GM20431 (cell line): ENCODE data around the gene FAM227A.
"Not testable (repeated sequence)": the region's sequence is repeated elsewhere in the genome, so short reads cannot be mapped to it uniquely, and the experiment has no call there.

Experiments
- in situ Hi-C: fragments of 300-500 bp; cut with MseI, MboI; formaldehyde crosslinking; loops from one replicate; pipeline ENCODE4 v1.15.0; 2020; ENCODE audit warnings: low sequenced_read_pairs; ENCODE audit not compliant: unreplicated experiment

The FAM227A gene

DNA sequence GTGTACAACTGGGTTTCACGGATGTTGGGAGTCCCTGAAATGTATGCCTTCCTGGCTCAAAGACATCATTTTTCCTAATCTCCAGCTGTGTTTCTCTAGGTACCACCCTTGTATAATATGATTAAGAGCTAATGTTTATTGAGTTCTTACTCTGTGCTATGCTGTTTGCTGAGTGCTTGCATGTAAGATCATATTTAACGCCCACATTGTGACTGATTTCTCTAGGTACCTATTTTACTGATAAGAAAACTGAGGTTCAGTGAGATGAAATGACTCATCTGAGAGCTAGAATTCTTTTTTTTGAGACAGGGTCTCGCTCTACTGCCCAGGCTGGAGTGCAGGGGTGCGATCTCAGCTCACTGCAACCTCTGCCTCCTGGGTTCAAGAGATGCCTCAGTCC is 42.6 kb downstream of the FAM227A start:
- in situ Hi-C loops, result no loop called here

DNA sequence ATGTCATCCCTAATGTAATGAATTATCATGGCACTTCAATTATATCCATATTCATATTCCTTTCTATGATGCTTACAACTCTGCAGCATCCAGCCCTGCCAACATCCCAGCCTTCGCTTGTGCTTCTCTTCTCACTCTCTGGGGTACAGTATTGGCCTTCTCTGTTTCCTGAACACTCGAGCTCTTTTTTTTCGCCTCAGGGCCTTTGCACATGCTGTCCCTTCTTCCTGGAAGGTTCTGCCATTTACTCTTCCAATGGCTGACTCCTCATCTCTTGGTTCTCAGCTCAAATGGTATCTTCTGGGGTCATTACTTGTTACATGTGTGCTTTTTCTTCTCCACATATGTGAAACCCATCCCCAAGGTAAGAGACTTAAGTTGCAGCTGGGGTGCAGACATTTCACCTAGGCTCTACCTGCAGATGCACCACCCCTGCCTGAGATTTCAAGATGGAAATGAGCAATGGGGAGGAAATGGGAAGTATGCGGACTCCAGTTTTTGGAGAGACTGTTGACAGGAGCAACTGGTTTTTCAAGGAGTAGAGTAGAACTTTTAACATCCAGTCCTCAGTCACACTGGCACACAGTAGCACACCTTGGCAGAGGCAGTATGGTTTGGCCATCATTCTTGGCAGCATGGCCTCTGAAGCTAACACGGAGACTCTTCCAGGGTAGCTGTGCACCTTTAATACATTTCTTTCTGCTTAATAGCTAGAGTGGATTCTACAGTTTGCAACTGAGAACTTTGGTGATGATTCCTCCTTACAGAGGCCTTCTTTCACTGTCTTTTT is 43.8 kb downstream of the FAM227A start:
- in situ Hi-C loops, result no loop called here

DNA sequence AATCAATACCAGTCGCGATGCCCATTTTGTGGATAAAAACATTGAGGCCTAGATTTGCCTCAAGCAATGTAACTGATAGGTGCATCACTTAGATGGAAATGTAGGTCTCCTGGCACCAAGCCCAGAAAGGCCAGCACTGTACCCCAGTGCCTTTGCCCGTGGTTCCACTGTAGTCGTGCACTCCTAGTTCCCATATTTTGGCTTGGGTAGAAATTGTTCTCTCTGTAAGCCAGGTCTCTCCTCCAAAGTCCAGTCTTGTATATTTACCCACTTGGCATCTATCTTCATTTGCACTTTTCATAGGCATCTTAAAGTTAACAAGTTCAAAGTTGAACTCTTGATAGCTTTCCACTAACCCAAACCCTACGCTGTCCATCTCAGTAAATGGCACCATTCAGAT is 44.6 kb downstream of the FAM227A start:
- in situ Hi-C loops, result no loop called here

DNA sequence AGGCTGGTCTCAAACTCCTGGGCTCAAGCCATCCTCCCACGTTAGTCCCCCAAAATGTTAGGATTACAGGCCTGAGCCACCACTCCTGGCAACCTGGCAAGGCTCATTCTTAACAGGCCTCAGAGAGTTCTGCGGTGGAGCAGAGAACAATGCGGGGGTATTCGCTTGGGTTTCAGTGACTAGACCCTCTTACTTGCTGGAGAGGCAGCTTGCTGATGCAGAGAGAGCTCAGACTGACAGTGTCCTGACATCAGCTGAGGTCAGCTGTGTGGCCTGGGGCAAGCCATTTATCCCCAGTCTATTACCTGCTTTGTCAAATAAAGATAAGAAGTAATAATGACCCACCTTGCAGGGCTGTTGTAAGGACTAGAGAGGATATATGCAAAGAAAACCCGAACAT is 46.0 kb downstream of the FAM227A start:
- in situ Hi-C loops, result no loop called here

DNA sequence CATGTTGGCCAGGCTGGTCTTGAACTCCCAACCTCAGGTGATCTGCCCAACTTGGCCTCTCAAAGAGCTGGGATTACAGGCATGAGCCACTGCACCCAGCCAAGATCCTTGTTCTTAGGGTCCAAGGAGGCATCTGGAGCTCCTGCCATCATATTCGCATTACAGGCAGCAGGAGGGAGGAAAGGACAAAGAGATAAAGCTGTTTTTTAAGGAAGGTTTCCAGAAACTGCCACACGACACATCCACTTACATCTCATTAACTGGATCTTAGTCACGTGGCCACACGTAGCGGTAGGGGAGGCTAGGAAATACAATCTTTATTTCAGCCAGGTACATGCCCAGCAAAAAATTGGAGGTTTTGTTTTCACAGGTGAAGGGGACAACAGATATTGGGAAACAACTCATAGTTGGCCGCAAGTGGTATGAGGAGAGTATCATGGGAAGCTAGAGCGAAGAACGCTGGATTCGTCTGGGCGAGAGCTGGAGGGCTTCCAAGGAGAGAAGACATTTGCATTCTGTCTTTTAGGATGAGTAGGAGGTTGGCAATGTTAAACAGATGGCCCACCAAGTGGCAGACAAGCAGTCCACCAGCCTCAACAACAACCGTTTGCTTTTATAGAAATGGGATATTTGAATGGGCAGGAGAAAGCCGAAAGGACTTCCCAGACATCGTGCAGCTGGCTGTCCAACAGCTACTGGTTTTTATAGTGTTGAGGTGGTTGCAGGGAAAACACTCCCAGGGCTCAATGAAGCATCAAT is 47.0 kb downstream of the FAM227A start:
- in situ Hi-C loops, result no loop called here

DNA sequence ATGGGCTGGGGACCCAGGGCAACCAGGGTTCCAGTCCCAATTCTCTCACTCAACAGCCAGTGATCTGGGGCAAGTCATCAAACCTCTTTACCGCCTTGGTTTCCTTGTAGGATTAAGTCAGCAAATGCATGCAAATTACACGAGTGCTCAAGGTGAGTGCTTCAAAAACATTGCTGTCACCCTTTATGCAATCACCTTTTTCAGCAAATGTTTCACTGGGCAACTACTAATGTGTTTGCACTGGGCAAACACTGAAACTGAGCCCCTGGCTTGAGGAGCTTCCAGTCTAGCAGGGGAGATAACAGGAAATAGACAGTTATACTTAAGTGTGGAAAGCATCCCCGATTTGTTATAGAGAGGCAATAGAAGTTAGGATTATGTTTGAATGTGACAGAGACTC is 48.5 kb downstream of the FAM227A start:
- in situ Hi-C loops, result no loop called here

DNA sequence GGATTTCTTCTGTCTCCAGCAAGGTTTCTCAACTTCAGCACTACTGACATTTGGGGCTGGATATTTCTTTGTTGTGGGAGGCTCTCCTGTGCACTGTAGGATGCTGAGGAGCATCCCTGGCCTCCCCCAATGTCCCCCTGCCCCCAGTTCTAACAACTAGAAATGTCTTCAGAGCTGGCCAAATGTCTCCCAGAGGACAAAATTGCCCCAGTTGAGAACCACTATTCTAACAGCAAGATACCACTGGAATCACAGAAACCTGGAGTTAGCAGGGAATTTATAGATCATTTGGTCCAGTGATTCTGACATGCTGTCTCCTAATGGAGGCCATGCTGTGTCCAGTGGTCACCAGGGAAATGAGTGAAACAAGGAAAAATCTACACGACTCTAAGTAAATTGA is 54.0 kb downstream of the FAM227A start:
- in situ Hi-C loops, result no loop called here

DNA sequence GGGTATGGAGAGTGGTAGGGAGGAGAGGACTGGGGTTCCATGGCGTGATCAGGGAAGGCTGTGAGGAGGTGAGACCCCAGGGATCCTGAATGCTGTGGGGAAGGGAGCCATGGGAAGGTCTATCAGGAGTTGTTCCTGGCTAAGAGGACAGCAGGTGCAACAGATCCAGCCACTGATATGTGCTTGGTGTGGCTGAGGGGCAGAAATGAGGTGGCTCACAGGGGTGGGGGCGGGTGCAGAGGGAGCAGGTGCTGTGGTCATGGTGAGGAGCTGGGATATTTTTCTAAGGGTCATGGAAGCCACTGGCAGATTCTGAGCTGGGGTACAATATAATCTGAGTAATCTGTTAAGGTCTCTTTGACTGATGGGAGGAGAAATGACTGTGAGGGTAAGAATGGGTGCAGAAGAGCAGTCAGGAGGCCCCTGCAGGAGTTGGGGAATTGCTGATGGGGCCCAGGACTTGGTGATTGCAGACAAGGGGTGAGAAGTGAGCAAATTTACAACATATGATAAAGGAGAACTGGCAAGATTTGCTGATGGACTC is 54.9 kb downstream of the FAM227A start:
- in situ Hi-C loops, result no loop called here

DNA sequence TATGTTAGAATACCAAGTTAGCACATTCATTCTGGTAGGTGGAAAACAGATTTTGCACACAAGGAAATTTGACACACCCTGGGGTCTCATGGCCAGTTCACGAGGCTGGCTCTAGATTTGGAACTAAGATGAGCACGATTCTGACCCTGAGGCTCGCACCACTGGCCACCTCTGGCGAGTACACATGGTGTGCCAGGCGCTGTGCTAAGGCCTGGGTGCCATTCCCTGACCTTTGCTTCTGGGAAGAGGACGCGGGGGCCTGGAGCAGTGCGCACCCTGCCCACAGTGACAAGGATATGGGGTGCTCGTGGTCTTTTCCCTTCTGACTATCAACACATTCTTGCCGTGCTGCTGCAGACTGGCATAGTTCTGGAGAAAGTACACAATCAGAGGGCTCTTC is 56.7 kb downstream of the FAM227A start:
- in situ Hi-C loops, result no loop called here

DNA sequence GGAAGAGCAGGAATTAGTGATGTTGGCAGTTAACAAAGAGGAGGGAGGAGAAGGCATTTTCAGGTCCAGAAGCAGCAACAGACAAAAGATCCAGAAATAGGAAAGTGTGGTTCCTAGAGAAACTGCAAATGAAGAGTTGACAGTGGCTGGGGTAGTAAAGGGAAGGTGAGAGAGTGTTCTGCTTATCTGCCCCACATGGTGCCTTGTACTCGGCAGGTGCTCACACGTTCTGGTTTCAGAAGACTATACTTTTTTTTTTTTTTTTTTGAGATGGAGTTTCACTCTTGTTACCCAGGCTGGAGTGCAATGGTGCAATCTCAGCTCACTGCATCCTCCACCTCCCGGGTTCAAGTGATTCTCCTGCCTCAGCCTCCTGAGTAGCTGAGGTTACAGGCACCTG is 73.3 kb downstream of the FAM227A start:
- in situ Hi-C loops, result not testable (repeated sequence)

DNA sequence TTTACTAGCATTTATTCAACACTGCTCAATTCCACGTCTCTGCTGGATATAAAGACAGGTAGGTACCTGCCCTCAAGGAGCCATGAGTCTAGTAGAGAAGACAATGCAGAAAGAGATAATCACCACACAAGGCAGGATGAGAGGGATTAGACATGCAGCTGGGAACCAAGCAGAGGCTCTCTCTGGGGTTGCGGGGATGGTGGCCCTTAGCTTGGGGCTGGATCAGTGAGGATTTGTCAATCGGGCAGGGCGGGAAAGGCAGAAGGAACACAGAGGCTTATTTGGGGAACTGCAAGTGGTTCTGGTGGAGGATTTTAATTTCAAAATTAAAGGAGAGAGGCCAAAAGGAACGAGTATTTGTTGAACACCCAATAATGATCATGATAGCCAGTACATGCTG is 77.7 kb downstream of the FAM227A start:
- in situ Hi-C loops, result no loop called here

DNA sequence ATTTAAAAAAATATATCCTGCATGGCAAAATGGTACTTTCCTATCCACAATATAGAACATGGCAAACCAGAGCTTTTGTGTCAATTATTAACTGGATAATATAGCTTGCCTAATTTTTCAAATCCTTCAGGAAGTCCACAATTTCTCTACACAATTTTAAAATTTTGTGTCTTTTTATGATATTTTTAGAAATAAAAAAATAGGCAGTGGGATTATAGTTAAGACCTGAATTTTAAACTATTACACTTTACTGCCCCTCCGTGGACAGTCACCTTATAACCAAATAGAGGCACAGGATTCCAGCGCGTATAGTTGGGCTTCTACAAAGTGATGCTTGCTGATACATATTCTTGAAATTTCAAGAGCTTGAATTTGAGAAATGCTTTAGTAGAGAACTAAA is 84.1 kb downstream of the FAM227A start:
- in situ Hi-C loops, result no loop called here

DNA sequence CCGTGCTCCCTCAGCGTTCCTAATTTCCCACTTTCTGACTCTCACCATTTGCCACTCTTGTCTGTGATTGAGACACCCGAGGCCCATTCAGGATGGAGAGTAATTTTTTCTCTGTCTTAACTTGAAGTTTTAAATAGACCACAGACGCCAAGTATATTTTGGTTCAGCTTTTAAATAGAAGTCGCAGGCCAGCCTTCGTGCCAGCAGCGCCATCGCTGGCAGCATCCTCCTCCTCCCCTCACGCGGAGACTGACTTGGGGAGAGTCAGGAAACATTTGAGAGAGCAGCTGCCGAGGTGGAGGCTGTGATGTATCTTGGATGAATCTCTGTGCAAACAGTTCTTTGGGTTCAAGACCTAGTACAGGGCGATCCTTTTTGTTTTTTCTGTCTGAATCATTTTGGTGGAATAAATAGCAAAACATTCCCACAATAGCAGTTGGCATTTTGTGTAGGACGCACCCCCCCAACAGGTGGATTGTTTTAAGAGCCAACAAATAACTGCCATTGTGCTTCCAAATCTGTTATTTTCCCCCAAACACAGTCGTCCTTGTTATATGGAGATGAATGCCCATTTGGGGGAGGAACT is 85.3 kb downstream of the FAM227A start:
- in situ Hi-C loops, result no loop called here

DNA sequence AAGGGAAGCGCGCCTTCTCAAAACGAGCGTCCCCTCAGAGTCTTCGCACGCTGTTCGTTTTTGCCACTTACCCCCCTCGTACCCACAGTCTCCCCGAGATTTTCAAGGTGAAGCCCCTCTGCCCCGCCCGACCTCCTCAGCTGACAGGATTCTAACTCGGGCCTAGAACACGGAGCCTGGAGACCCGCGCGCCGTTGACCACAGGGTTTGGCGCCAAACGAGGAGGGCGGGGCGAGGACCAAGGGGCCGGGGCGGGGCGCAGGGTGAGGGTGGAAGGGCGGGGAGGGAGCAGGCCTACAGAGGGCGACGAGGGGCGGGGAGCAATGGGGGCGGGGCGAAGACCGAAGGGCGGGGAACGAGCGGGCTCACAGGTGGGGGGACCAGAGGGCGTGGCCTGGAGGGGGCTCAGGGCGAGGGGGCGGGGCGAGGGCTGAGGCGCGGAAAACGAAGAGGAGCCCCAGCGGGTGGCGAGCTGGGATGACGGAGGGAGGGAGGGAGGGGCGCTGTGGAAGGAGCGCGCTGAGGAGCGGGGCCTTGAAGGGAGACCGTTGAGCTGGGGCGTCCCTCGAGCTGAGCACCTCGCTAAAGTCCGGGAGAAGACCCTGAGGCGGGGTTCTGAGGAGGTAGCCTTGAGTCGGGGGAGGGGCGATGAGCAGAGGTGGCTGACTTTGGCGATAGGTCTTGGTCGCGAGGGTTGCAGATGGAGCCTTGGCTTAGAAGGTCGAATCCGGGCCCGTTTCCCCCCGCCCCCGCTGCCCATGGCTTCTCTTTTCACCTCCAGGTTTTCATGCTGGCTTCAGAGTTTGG is 86.0 kb downstream of the FAM227A start, which contains the start of gene DMC1:
Gene DMC1 (minus strand): TSS at position 212 of the 807 bp plus-strand sequence. CDS start 1,927 bp downstream, outside the sequence.
- in situ Hi-C loops, result no loop called here

DNA sequence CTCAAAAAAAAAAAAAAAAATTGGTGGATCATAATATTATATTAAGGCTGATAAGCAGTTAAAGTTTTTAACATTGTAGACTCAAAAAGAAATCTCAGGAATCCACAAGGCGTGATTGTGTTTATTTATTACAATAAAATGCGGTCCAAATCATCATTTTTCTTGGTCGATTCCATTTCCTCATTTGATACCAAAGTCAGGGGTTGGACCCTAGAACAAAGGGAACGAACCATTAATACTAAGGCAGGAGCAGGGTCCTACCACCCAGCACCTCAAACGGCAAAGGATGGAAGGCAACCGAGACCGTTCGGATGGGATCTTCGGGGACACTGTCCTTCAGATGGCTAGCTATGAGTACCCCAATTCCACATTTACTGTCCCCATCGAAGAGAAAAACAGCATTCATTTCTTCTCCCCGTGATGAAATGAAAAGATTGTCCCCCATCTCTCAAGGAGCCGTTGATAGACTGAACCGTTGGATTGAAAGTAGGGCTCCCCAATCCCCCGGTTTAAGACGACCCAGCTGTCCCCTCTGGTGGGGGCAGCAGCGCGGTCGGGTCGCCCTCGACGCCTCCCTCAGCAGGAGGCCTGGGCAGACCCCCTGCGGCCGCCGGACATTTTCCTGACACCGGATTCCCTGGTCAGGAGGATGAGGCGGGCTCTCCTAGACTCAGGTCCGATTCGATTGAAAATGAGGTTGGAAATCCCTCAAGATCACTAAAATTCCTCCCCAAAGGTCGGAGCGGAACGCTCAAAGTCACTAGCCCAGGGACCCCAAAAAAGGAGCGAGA is 86.8 kb downstream of the FAM227A start:
- in situ Hi-C loops, result no loop called here

DNA sequence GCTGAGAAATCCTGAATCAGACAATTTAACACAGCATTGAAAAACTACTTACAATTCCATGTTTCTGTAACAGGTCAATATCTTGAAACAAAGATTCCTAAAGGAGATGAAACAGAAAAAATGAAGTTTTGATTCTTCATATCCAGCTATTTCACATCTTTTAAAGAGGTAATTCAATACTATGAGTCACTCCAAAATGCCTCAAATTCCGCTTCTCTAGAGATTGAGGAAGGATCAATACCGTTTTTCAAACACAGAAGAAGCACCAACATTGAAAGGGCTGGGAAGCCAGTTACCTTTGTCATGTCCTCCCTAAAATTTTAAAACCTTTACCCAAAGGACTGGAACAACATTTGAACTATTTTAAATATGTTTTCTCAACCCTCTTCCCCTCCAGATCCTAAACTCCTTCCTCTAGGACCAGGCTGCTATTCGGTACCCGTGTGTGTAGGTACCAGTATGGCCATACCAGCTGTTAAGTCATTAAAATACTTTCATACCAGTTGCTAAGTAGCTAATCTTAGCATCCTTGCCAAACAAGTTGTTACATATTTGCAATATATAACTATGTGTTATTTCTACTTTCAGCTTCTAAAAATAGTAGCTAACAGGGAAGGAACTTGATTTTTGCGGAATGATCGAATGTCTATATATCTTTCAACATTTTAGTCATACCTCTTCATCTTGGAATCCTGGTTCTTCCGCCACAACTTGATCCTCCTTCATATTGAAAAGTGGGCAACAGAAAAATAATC is 88.5 kb downstream of the FAM227A start:
- in situ Hi-C loops, result no loop called here

DNA sequence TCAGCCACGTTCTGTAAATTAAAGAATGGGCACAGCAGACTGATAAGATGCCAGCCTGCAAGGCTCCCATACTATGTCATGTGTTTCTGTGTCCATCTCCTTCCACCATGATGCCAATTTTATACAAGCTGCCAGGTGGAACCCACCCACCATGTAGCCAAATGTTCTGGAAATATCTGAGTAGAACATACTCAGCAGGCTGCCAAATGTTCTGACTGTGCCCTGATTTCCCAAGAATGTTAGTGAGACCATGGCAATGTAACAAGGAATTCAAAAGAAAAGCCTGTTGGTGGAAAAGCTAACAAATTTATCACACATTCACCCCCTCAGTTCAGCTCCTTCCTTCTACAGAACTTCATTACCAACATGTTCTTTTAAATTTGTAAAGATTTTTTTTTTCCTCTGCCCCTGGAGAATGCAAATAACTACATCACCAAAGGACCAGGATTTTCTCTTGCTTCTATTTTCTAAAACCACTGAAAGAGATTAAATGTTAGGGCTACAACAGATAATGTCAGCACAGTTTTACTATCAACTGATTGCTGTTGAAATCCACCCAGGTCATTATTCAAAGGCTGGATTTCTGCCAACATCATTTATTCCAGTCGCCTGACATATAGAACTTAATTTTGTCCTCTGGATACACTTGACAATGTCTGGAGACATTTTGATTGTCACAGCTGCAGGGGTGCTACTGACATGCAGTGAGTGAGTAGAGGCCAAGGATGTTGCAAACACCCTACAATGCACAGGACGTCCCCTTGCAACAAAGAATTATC is 89.3 kb downstream of the FAM227A start:
- in situ Hi-C loops, result no loop called here

DNA sequence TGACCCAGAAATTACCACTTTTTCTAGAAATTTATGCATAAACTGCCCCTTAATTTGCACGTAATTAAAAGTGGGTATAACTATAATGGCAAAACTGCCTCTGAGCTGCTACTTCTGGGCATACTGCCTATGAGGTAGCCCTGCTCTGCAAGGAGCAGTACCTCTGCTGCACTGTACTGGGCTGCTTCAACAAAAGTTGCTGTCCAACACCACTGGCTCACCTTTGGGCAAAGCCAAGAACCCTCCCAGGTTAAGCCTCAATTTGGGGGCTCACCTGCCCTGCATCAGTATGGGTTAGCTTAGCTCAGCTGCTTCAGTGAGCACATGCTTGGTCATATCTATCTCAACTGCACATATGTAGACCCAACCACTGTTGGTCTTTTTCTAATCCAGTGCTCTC is 90.8 kb downstream of the FAM227A start:
- in situ Hi-C loops, result no loop called here
